IMR-90 (cell line): ENCODE results near the gene BTBD1. TPM values are rescaled to one million over a fixed set of nuclear protein-coding genes. Genes with fewer than 3 reads are reported as not detected.

ENCODE experiments used
- ATAC-seq: fragments of 200-7000 bp; cut with Tn5 transposase; 2 replicates; pipeline ENCODE4 v1.9.1; 2020; ENCODE audit warnings: low read depth, mild to moderate bottlenecking, moderate library complexity
- BruUV-seq: library from RNA; stranded (reverse); fragments of 400-500 nt; replicated peaks from 2 replicates; lab custom pipeline; 2021; lab: Mats Ljungman, UMichigan
- CTCF ChIA-PET: fragments of 300-600 bp; formaldehyde crosslinking; extraction: SDS; loops from one replicate; lab custom pipeline; 2021; ENCODE audit warnings: antibody characterized with exemption; lab: Yijun Ruan, JAX
- POLR2A ChIA-PET: fragments of 300-600 bp; sonication (Branson Sonifier 250); formaldehyde crosslinking; loops from one replicate; lab custom pipeline; 2022; ENCODE audit warnings: antibody characterized with exemption; ENCODE audit not compliant: unreplicated experiment; lab: Charles Lee
- DNase-seq: peaks from one replicate; pipeline ENCODE4 v3.0.0; 2013
- H2AFZ ChIP-seq: replicated peaks from 2 replicates; pipeline ENCODE3; 2013; ENCODE audit warnings: low read length, mild to moderate bottlenecking; ENCODE audit not compliant: poor library complexity
- H2AK5ac ChIP-seq: 2 replicates; pipeline ENCODE4 v1.6.1; 2013; ENCODE audit warnings: low read depth, low read length, inconsistent platforms
- H2AK9ac ChIP-seq: replicated peaks from 2 replicates; pipeline ENCODE3; 2013; ENCODE audit warnings: mild to moderate bottlenecking, low read depth, low read length, moderate library complexity; ENCODE audit not compliant: poor library complexity
- H2BK120ac ChIP-seq: 2 replicates; pipeline ENCODE4 v1.6.1; 2013; ENCODE audit warnings: low read depth, low read length, inconsistent platforms
- H2BK15ac ChIP-seq: 3 replicates; pipeline ENCODE4 v1.6.1; 2013; ENCODE audit warnings: low read depth, low read length, inconsistent platforms
- H2BK20ac ChIP-seq: 2 replicates; pipeline ENCODE4 v1.6.1; 2013; ENCODE audit warnings: low read depth, mild to moderate bottlenecking, inconsistent platforms, low read length, moderate library complexity
- H2BK5ac ChIP-seq: 2 replicates; pipeline ENCODE4 v1.6.1; 2013; ENCODE audit warnings: mild to moderate bottlenecking, low read depth, low read length, inconsistent platforms; ENCODE audit not compliant: poor library complexity, severe bottlenecking
- H3K14ac ChIP-seq: replicated peaks from 2 replicates; pipeline ENCODE4 v1.6.1; 2013; ENCODE audit warnings: low read depth, low read length, inconsistent platforms
- H3K18ac ChIP-seq: 2 replicates; pipeline ENCODE4 v1.6.1; 2013; ENCODE audit warnings: low read depth, low read length, control low read depth
- H3K23ac ChIP-seq: 2 replicates; pipeline ENCODE4 v1.6.1; 2013; ENCODE audit warnings: low read depth, low read length, inconsistent platforms
- H3K27ac ChIP-seq: 2 replicates; pipeline ENCODE4 v1.5.1; 2013; ENCODE audit warnings: mild to moderate bottlenecking, control low read depth, low read length; ENCODE audit not compliant: insufficient read depth
- H3K27me3 ChIP-seq: 2 replicates; pipeline ENCODE4 v1.6.1; 2013; ENCODE audit warnings: low read length; ENCODE audit not compliant: control insufficient read depth, insufficient read depth
- H3K36me3 ChIP-seq: 2 replicates; pipeline ENCODE4 v1.6.1; 2013; ENCODE audit warnings: low read length, mixed read lengths; ENCODE audit not compliant: control insufficient read depth, insufficient read depth
- H3K4ac ChIP-seq: 2 replicates; pipeline ENCODE4 v1.6.1; 2013; ENCODE audit warnings: low read depth, low read length, inconsistent platforms
- H3K4me1 ChIP-seq: 2 replicates; pipeline ENCODE4 v1.6.1; 2013; ENCODE audit warnings: low read length, mixed read lengths; ENCODE audit not compliant: control insufficient read depth, insufficient read depth
- H3K4me2 ChIP-seq: 2 replicates; pipeline ENCODE4 v1.6.1; 2013; ENCODE audit warnings: low read depth, mild to moderate bottlenecking, control low read depth, low read length, moderate library complexity
- H3K4me3 ChIP-seq: 2 replicates; pipeline ENCODE4 v1.5.1; 2013; ENCODE audit warnings: low read depth, mild to moderate bottlenecking, control low read depth, low read length, moderate library complexity; ENCODE audit not compliant: insufficient read depth
- H3K56ac ChIP-seq: 2 replicates; pipeline ENCODE4 v1.6.1; 2013; ENCODE audit warnings: low read length, inconsistent platforms; ENCODE audit not compliant: insufficient read depth; ENCODE audit errors: extremely low read depth
- H3K79me1 ChIP-seq, 2 experiments: 2 replicates each; pipeline ENCODE4 v1.6.1; 2013; ENCODE audit warnings: low read length in 2 of 2, inconsistent platforms in 1 of 2, low read depth in 1 of 2
- H3K9ac ChIP-seq: 2 replicates; pipeline ENCODE4 v1.6.1; 2013; ENCODE audit warnings: low read depth, low read length, control low read depth
- H3K9me1 ChIP-seq: 2 replicates; pipeline ENCODE4 v1.6.1; 2013; ENCODE audit warnings: low read length, inconsistent platforms; ENCODE audit not compliant: insufficient read depth
- H3K9me3 ChIP-seq: 2 replicates; pipeline ENCODE4 v1.6.1; 2013; ENCODE audit warnings: low read length; ENCODE audit not compliant: control insufficient read depth, insufficient read depth
- H4K20me1 ChIP-seq: 2 replicates; pipeline ENCODE4 v1.6.1; 2013; ENCODE audit warnings: low read length, inconsistent platforms; ENCODE audit not compliant: insufficient read depth
- H4K5ac ChIP-seq: 2 replicates; pipeline ENCODE4 v1.6.1; 2013; ENCODE audit warnings: mild to moderate bottlenecking, low read depth, low read length, control low read depth
- H4K8ac ChIP-seq, 2 experiments: 2 replicates each; pipeline ENCODE4 v1.6.1; 2013; ENCODE audit warnings: low read depth in 2 of 2, low read length in 2 of 2, control low read depth in 1 of 2, inconsistent platforms in 1 of 2
- H4K91ac ChIP-seq: 2 replicates; pipeline ENCODE4 v1.6.1; 2013; ENCODE audit warnings: low read depth, low read length, inconsistent platforms; ENCODE audit not compliant: insufficient read depth
- BHLHE40 ChIP-seq: fragments of 150-350 bp; IDR thresholded peaks from 2 replicates; pipeline ENCODE4 v1.6.1; 2016; ENCODE audit warnings: mild to moderate bottlenecking, low read depth, low read length
- CEBPB ChIP-seq: IDR thresholded peaks from 2 replicates; pipeline ENCODE4 v1.6.1; 2012; ENCODE audit warnings: low read depth, low read length, improper control_type of control experiment
- CHD1 ChIP-seq: IDR thresholded peaks from 2 replicates; pipeline ENCODE4 v1.6.1; 2012; ENCODE audit warnings: low read depth, low read length, improper control_type of control experiment
- CTCF ChIP-seq: conservative IDR thresholded peaks from 2 replicates; pipeline ENCODE4 v1.5.1; 2012; ENCODE audit warnings: mild to moderate bottlenecking, low read depth, low read length, improper control_type of control experiment
- ELK1 ChIP-seq: fragments of 150-350 bp; IDR thresholded peaks from 2 replicates; pipeline ENCODE4 v1.6.1; 2016; ENCODE audit warnings: low read depth, mild to moderate bottlenecking, low read length, moderate library complexity, borderline replicate concordance
- FOS ChIP-seq: fragments of 150-350 bp; IDR thresholded peaks from 2 replicates; pipeline ENCODE4 v1.6.1; 2016; ENCODE audit warnings: low read depth, low read length
- MAFK ChIP-seq: IDR thresholded peaks from 2 replicates; pipeline ENCODE4 v1.6.1; 2012; ENCODE audit warnings: low read depth, low read length, improper control_type of control experiment
- MAZ ChIP-seq: IDR thresholded peaks from 2 replicates; pipeline ENCODE4 v1.6.1; 2012; ENCODE audit warnings: low read depth, mild to moderate bottlenecking, low read length, improper control_type of control experiment, moderate library complexity, borderline replicate concordance
- MXI1 ChIP-seq: IDR thresholded peaks from 2 replicates; pipeline ENCODE4 v1.6.1; 2012; ENCODE audit warnings: low read depth, mild to moderate bottlenecking, low read length, moderate library complexity, borderline replicate concordance
- NFE2L2 ChIP-seq: fragments of 150-350 bp; IDR thresholded peaks from 2 replicates; pipeline ENCODE4 v1.6.1; 2016; ENCODE audit warnings: low read depth, mild to moderate bottlenecking, low read length
- POLR2A ChIP-seq: IDR thresholded peaks from 2 replicates; pipeline ENCODE4 v1.6.1; 2012; ENCODE audit warnings: mild to moderate bottlenecking, low read depth, low read length
- RCOR1 ChIP-seq: IDR thresholded peaks from 2 replicates; pipeline ENCODE4 v1.6.1; 2012; ENCODE audit warnings: mild to moderate bottlenecking, low read length, improper control_type of control experiment; ENCODE audit not compliant: insufficient replicate concordance
- RFX5 ChIP-seq: IDR thresholded peaks from 2 replicates; pipeline ENCODE4 v1.8.0; 2012; ENCODE audit warnings: low read depth, mild to moderate bottlenecking, low read length, moderate library complexity
- SMC3 ChIP-seq: fragments of 150-350 bp; IDR thresholded peaks from 2 replicates; pipeline ENCODE4 v1.6.1; 2016; ENCODE audit warnings: low read depth, mild to moderate bottlenecking, antibody characterized with exemption, low read length, moderate library complexity
- WGBS, 2 experiments: methylation state at CpG; one replicate each; pipeline versions ENCODE4 v1.1.5 to v1.1.7; 2013; ENCODE audit warnings: missing lambda C conversion rate in 2 of 2; ENCODE audit not compliant: insufficient read length in 1 of 2; ENCODE audit errors: extremely low coverage in 2 of 2; 5-methylcytosine and 5-hydroxymethylcytosine counted together
- dilution Hi-C: fragments of 300-500 bp; cut with HindIII; formaldehyde crosslinking; loops from one replicate; pipeline ENCODE4 v1.14.3; 2018; ENCODE audit warnings: low sequenced_read_pairs; ENCODE audit not compliant: unreplicated experiment
- in situ Hi-C: fragments of 300-500 bp; cut with MboI; formaldehyde crosslinking; loops from 3 replicates; pipeline ENCODE4 v1.14.3; 2019; ENCODE audit warnings: low sequenced_read_pairs, inconsistent platforms, mixed read lengths
- intact Hi-C: fragments of 100-400 bp; cut with micrococcal nuclease; formaldehyde crosslinking; loops from 2 replicates; pipeline ENCODE4 v1.10.0; 2022
- polyA plus RNA-seq, 3 experiments: library from polyadenylated mRNA; depleted of rRNA; stranded (reverse); fragments of >200 nt; gene quantifications; 2 replicates each; pipeline ENCODE4 v1.2.3, GENCODE V29; 2012; ENCODE audit warnings: low replicate concordance in 1 of 3
- total RNA-seq: library from RNA; depleted of rRNA; stranded (reverse); fragments of >200 nt; gene quantifications from 2 replicates; pipeline ENCODE4 v1.2.3, GENCODE V29; 2012
- TF ChIP-seq, protein P1 (sequence below): fragments of 150-350 bp; IDR thresholded peaks from 2 replicates; pipeline ENCODE4 v1.6.1; 2017; ENCODE audit warnings: mild to moderate bottlenecking, antibody characterized with exemption, low read length, low read depth

BTBD1 gene
- total and polyA plus RNA-seq, 2 of the 4 experiments (the other 2 are of a cell fraction), result 39.3 to 78.7 TPM

DNA sequence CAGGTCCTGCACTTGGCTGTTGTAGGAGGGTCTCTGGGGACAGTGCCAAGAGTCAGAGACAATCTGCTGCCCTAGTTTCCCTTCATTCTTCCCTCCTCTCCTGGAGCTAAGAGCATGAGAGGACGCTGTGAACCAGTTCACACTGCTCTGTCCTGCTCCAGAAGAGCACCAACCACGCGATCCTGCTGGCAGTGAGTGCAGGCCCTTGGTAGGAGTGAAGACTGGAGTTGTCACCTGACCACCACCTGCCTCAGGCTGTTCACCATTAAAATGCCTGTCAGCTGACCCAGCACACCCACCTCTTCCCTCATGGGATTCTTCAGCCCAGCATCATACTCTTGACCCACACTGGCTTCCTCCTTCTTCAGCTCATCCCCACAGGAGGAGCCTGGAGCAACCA is 43.3 kb upstream of the BTBD1 start:
- ChIA-PET POLR2A (no interaction called here), CTCF (interaction anchor here (0.6 kb wide), 1 partner anchor 358 kb away, joined by 3 read pairs; no protein-coding TSS in a partner anchor)
- Histone ChIP-seq H3K23ac (no peak overlapping the region), H3K4me3 (no peak overlapping the region), H2BK120ac (peak overlapping the region; percentile 27; the same call in 1 of the 2 replicates), H3K27me3 (no peaks in the 10 kb centered on the region), H3K9ac (no peak overlapping the region), H4K20me1 (peaks cover 3% of the 10 kb centered on the region; the same call in 1 of the 2 replicates), H3K56ac (no peak overlapping the region), H4K8ac (no peak overlapping the region), H3K79me1 (peaks cover 8 to 44% of the 10 kb centered on the region in 2 experiments; a peak in 3 of 4 replicates), H2AK5ac (peak overlapping the region; percentile 40; the same call in 1 of the 2 replicates), H3K14ac (no peak overlapping the region), H4K91ac (0 out of 2 replicates have a peak overlapping the region, but pooled peaks have one; percentile 5), H3K36me3 (no peaks in the 10 kb centered on the region; the same call in 1 of the 2 replicates), H2BK15ac (no peak overlapping the region), H3K9me3 (no peaks in the 10 kb centered on the region), H2BK20ac (0 out of 2 replicates have a peak overlapping the region, but pooled peaks have one; percentile 12), H2AFZ (no peak overlapping the region), H2AK9ac (no peak overlapping the region), H3K9me1 (peaks cover 35% of the 10 kb centered on the region), H3K27ac (no peak overlapping the region), H3K18ac (no peak overlapping the region), H3K4ac (0 out of 2 replicates have a peak overlapping the region, but pooled peaks have one; percentile 30), H3K4me1 (peaks cover 18% of the 10 kb centered on the region), H4K5ac (no peak overlapping the region), H3K4me2 (no peak overlapping the region), H2BK5ac (no peak overlapping the region)
- no TSS peak for BruUV-seq
- intact Hi-C loops, result no loop called here
- no CpG with 5 or more reads among the region's 3 CpGs for WGBS, 2 experiments
- TF ChIP-seq FOS, result no peak
- TF ChIP-seq MAFK, result no peak
- TF ChIP-seq RCOR1, result no peak
- TF ChIP-seq MXI1, result no peak
- TF ChIP-seq ELK1, result no peak
- no peak for TF ChIP-seq POLR2A
- no peak for TF ChIP-seq BHLHE40
- TF ChIP-seq CEBPB, result no peak
- TF ChIP-seq SMC3, result no peak
- TF ChIP-seq CTCF, result no peak
- TF ChIP-seq CHD1, result no peak
- no peak for TF ChIP-seq RFX5
- TF ChIP-seq, protein P1, sequence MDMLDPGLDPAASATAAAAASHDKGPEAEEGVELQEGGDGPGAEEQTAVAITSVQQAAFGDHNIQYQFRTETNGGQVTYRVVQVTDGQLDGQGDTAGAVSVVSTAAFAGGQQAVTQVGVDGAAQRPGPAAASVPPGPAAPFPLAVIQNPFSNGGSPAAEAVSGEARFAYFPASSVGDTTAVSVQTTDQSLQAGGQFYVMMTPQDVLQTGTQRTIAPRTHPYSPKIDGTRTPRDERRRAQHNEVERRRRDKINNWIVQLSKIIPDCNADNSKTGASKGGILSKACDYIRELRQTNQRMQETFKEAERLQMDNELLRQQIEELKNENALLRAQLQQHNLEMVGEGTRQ, result no peak
- TF ChIP-seq MAZ, result no peak
- no peak for TF ChIP-seq NFE2L2
- peak; percentile 10 for DNase-seq
- dilution Hi-C loops, result no loop called here
- no peak for ATAC-seq
- in situ Hi-C loops, result no loop called here
